ENCODE results near the gene PARD3. TPM values are rescaled to one million over a fixed set of nuclear protein-coding genes. Genes with fewer than 3 reads are reported as not detected.

The PARD3 gene
- total RNA-seq, 1 experiment from 2014 or later: 46.3 TPM

DNA sequence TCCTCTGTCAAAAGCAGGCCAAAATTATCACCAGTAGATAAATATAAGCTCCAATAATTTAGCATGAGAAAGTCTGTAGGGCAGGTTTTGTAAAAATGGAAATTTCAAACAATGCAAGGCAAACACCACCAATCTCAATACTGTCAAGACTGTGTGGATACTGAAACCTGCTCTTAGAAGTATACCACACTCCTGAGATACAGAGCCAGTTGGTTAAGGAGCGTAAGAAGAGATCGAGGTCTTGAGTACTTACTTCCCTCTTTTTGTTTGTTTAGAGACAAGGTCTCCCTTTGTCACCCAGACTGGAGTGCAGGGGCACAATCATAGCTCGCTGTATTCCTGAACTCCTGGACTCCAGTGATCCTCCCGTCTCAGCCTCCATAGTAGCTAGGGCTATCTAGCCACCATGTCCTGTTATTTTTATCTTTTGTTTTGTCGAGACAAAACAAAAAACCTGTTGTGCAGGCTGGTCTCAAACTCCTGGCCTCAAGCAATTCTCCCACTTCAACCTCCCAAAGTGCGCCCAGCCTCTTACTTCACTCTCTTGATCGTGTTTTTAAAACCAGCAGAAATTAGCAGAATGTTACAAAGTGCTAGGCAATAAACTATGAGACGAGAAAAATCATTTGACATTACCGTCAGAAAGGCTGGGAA, 205.7 kb downstream of the PARD3 start:
- Histone ChIP-seq H3K27me3 (ENCODE audit: insufficient read depth, low read length) (no peaks in the 10 kb centered on the region), H3K4me3 (replicated peaks in 1 of 2; ENCODE audit: low read depth in 1 of 2, low read length in 2 of 2) (no peak overlapping the region), H3K27ac (ENCODE audit: low read depth, low read length) (no peak overlapping the region), H3K9me2 (ENCODE audit: insufficient read depth) (no peaks in the 10 kb centered on the region), H3K9ac (ENCODE audit: low read length) (no peak overlapping the region), H3K4me1 (ENCODE audit: control insufficient read depth in 1 of 2, insufficient read depth in 2 of 2, low read length in 2 of 2) (no peaks in the 10 kb centered on the region), H3K79me2 (ENCODE audit: insufficient read depth, low read length) (peaks cover 10% of the 10 kb centered on the region), H3K9me3 (ENCODE audit: control insufficient read depth in 1 of 2, insufficient read depth in 1 of 2, low read depth in 1 of 2, low read length in 2 of 2) (no peaks in the 10 kb centered on the region), H4K20me1 (ENCODE audit: insufficient read depth) (no peaks in the 10 kb centered on the region), H2AFZ (ENCODE audit: low read depth, low read length, poor library complexity, severe bottlenecking) (no peak overlapping the region), H3K36me3 (ENCODE audit: control insufficient read depth in 1 of 2, insufficient read depth in 2 of 2, low read length in 2 of 2) (no peaks in the 10 kb centered on the region), H3K4me2 (ENCODE audit: low read length) (no peak overlapping the region)
- intact Hi-C loops (cut with micrococcal nuclease): no loop called here
- ChIA-PET CTCF (no interaction called here), RAD21 (ENCODE audit: low non-redundant PET in 1 of 2, low total read pairs in 2 of 2, uncharacterized antibody in 2 of 2, unreplicated experiment in 2 of 2) (no interaction called here), POLR2A (no interaction called here)
- no TSS peak for BruUV-seq (replicated peaks)
- TF ChIP-seq JUND (IDR thresholded peaks at IDR 0.05) (no peak), RAD21 (IDR thresholded peaks at IDR 0.05; ENCODE audit: low read depth) (no peak), SIN3A (IDR thresholded peaks at IDR 0.05; ENCODE audit: low read depth) (no peak), CEBPB (IDR thresholded peaks at IDR 0.05; ENCODE audit: low read depth) (no peak), FOSL1 (IDR thresholded peaks at IDR 0.05; ENCODE audit: low read depth) (no peak), SP1 (IDR thresholded peaks at IDR 0.05; ENCODE audit: low read depth) (no peak), EZH2 (IDR thresholded peaks at IDR 0.05) (no peak), EZH2phosphoT487 (IDR thresholded peaks at IDR 0.05; ENCODE audit: borderline replicate concordance) (no peak)
- ATAC-seq: no peak
- DNase-seq (ENCODE audit: low read depth, low spot score): no peak

GRCh38 chr10:34607894-34608293, 207.2 kb downstream of the PARD3 start:
- 0 out of 4 replicates have a peak, but pooled peaks cover 0 to 3% of the 10 kb centered on the region in 2 experiments for H3K4me1 ChIP-seq (ENCODE audit: control insufficient read depth in 1 of 2, insufficient read depth in 2 of 2, low read length in 2 of 2)
- POLR2A ChIA-PET: no interaction called here
- H3K4me3 ChIP-seq (replicated peaks in 1 of 2; ENCODE audit: low read depth in 1 of 2, low read length in 2 of 2): no peak overlapping the region
- TF ChIP-seq, protein P1, sequence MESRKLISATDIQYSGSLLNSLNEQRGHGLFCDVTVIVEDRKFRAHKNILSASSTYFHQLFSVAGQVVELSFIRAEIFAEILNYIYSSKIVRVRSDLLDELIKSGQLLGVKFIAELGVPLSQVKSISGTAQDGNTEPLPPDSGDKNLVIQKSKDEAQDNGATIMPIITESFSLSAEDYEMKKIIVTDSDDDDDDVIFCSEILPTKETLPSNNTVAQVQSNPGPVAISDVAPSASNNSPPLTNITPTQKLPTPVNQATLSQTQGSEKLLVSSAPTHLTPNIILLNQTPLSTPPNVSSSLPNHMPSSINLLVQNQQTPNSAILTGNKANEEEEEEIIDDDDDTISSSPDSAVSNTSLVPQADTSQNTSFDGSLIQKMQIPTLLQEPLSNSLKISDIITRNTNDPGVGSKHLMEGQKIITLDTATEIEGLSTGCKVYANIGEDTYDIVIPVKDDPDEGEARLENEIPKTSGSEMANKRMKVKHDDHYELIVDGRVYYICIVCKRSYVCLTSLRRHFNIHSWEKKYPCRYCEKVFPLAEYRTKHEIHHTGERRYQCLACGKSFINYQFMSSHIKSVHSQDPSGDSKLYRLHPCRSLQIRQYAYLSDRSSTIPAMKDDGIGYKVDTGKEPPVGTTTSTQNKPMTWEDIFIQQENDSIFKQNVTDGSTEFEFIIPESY (IDR thresholded peaks at IDR 0.05; ENCODE audit: extremely low read depth, insufficient replicate concordance, low read length): no peak
- TF ChIP-seq, protein P2, sequence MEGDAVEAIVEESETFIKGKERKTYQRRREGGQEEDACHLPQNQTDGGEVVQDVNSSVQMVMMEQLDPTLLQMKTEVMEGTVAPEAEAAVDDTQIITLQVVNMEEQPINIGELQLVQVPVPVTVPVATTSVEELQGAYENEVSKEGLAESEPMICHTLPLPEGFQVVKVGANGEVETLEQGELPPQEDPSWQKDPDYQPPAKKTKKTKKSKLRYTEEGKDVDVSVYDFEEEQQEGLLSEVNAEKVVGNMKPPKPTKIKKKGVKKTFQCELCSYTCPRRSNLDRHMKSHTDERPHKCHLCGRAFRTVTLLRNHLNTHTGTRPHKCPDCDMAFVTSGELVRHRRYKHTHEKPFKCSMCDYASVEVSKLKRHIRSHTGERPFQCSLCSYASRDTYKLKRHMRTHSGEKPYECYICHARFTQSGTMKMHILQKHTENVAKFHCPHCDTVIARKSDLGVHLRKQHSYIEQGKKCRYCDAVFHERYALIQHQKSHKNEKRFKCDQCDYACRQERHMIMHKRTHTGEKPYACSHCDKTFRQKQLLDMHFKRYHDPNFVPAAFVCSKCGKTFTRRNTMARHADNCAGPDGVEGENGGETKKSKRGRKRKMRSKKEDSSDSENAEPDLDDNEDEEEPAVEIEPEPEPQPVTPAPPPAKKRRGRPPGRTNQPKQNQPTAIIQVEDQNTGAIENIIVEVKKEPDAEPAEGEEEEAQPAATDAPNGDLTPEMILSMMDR (IDR thresholded peaks at IDR 0.05 in 2 of 3, conservative IDR thresholded peaks at IDR 0.05 in 1 of 3; ENCODE audit: borderline replicate concordance in 1 of 3, insufficient read depth in 1 of 3, low read depth in 2 of 3, low read length in 2 of 3): no peak
- TF ChIP-seq SIN3A (IDR thresholded peaks at IDR 0.05; ENCODE audit: low read depth): no peak
- TF ChIP-seq ELF1 (IDR thresholded peaks at IDR 0.05; ENCODE audit: borderline replicate concordance, low read depth): no peak
- no peak for TF ChIP-seq CBX3 (IDR thresholded peaks at IDR 0.05; ENCODE audit: low read depth)
- TF ChIP-seq ZNF274 (IDR thresholded peaks at IDR 0.05; ENCODE audit: low read depth, low read length): no peak
- no peak for TF ChIP-seq TCF7L2 (IDR thresholded peaks at IDR 0.05; ENCODE audit: borderline replicate concordance, extremely low read depth, insufficient read depth, insufficient read length)
- TF ChIP-seq EGR1 (IDR thresholded peaks at IDR 0.05; ENCODE audit: low read depth): no peak
- H3K79me2 ChIP-seq (ENCODE audit: insufficient read depth, low read length): peaks cover 2% of the 10 kb centered on the region
- no peaks in the 10 kb centered on the region for H3K27me3 ChIP-seq (ENCODE audit: insufficient read depth, low read length)
- H3K4me2 ChIP-seq (ENCODE audit: low read length): no peak overlapping the region
- H2AFZ ChIP-seq (ENCODE audit: low read depth, low read length, poor library complexity, severe bottlenecking): no peak overlapping the region
- no peak for DNase-seq (ENCODE audit: low read depth, low spot score)
- H3K9me3 ChIP-seq (ENCODE audit: control insufficient read depth in 1 of 2, insufficient read depth in 1 of 2, low read depth in 1 of 2, low read length in 2 of 2): no peaks in the 10 kb centered on the region
- intact Hi-C loops (cut with micrococcal nuclease): no loop called here
- ATAC-seq: no peak
- H3K9me2 ChIP-seq (ENCODE audit: insufficient read depth): no peaks in the 10 kb centered on the region
- RAD21 ChIA-PET (ENCODE audit: low non-redundant PET in 1 of 2, low total read pairs in 2 of 2, uncharacterized antibody in 2 of 2, unreplicated experiment in 2 of 2): no interaction called here
- CTCF ChIA-PET: no interaction called here
- no peak overlapping the region for H3K27ac ChIP-seq (ENCODE audit: low read depth, low read length)
- H3K36me3 ChIP-seq (ENCODE audit: control insufficient read depth in 1 of 2, insufficient read depth in 2 of 2, low read length in 2 of 2): no peaks in the 10 kb centered on the region
- H4K20me1 ChIP-seq (ENCODE audit: insufficient read depth): no peaks in the 10 kb centered on the region
- no peak overlapping the region for H3K9ac ChIP-seq (ENCODE audit: low read length)
- no TSS peak for BruUV-seq (replicated peaks)

Measured in HCT116 (cell line).